NOMO-1 (cell line): Measurements from ENCODE around the gene TMEM191B.
"Not testable (repeated sequence)": the region's sequence is repeated elsewhere in the genome, so short reads cannot be mapped to it uniquely, and the experiment has no call there.

Experiments
- DNase-seq, 2 experiments: peaks; one replicate each; lab custom pipeline; 2025; ENCODE audit not compliant: unreplicated experiment in 2 of 2; lab: John Stamatoyannopoulos, UW

The TMEM191B gene

GRCh38 chr22:18527752-18528596 lies at the start of gene TMEM191B:
TMEM191B (plus strand) TSS chr22:18527802; CDS start chr22:18527981, 179 bp downstream.
- DNase-seq, result not testable (repeated sequence)

GRCh38 chr22:18496227-18496626 lies 31.4 kb upstream of the TMEM191B start:
- DNase-seq, result not testable (repeated sequence)

GRCh38 chr22:18511327-18511726 lies 16.3 kb upstream of the TMEM191B start:
- not testable (repeated sequence) for DNase-seq

DNA sequence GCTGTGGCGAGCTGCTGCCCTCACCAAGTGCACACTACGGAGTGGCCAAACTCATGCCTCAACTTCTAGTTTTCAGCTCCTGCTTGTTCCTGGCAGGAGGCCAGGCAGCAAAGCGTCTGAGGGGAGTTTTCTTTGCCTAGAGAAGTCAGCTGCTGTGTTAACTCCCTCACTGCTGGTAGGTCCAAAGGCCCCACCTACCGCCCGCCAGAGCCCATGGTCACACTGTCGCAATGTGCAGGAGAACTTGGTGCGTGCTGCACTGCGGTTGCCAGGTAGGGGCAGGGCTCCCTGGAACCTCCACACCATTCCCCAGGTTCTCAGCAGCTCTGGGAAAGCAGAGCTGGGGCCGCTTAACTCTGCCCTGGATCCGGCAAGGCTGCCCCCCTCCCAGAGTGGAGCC lies 15.2 kb upstream of the TMEM191B start:
- DNase-seq, result not testable (repeated sequence)

GRCh38 chr22:18513454-18513853 lies 14.1 kb upstream of the TMEM191B start:
- DNase-seq, result not testable (repeated sequence)

- not testable (repeated sequence) for DNase-seq
Observed at GRCh38 chr22:18518061-18518460, 9.5 kb upstream of the TMEM191B start, which contains the start of gene GGTLC3. GGTLC3 (minus strand) TSS chr22:18518161; CDS start chr22:18517897, 264 bp downstream.

GRCh38 chr22:18522762-18523161 lies 4.8 kb upstream of the TMEM191B start:
- not testable (repeated sequence) for DNase-seq

DNA sequence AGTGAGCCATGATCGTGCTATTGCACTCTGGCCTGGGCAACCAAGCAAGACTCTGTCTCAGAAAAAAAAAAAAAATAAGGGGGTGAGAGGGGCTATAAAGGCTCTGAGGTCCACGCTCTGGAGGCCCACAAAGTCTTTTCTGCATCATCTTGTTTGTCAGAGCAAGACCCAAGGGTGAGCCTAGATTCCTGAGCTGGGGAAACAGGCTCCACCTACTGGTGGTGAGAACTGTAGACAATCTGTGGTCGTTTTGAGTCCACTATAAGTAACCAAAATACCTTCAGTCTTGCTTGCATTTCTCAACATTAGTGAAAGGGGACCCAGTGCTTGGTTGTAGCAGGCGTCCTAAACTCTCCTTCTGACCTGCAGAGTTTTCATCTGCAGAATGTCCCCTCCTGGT lies 4.3 kb upstream of the TMEM191B start:
- not testable (repeated sequence) for DNase-seq

DNA sequence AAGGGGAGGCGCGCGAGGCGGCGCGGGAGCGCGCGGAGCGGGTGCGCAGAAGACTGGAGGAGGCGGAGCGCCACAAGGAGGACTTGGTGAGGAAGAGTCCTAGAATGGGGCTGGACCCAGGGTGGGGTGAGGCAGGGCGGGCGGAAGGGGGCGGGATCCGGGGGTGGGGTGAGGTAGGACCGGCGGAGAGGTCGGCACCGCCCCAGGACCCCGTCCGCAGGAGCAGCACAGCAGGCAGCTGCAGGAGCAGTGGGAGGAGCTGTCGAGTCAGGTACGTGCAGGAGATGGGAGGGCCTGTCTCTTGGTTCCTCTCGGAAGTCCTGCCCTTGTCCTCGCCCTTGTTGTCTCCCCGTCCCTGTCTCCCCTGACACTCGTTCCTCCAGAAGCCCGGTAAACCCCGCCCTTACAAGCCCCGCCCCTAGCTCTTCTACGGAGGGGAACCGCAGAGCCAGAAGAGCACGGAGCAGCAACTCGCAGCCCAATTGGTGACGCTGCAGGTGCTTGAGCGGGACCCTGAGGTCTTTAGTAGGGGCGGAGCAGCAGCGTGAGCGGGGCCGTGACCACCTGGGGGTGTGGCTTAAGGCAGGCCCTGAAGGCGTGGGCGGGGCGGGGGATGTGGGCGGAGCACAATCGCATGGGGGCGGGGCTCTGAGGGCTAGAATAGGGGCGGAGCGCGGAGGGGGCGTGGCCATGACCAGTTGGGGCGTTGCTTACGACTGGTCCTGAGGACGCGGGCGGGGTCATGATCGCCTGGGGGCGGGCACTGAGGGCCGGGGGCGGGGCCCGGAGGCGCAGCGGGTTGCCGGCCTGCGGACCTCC lies 1.2 kb downstream of the TMEM191B start:
- not testable (repeated sequence) for DNase-seq

DNA sequence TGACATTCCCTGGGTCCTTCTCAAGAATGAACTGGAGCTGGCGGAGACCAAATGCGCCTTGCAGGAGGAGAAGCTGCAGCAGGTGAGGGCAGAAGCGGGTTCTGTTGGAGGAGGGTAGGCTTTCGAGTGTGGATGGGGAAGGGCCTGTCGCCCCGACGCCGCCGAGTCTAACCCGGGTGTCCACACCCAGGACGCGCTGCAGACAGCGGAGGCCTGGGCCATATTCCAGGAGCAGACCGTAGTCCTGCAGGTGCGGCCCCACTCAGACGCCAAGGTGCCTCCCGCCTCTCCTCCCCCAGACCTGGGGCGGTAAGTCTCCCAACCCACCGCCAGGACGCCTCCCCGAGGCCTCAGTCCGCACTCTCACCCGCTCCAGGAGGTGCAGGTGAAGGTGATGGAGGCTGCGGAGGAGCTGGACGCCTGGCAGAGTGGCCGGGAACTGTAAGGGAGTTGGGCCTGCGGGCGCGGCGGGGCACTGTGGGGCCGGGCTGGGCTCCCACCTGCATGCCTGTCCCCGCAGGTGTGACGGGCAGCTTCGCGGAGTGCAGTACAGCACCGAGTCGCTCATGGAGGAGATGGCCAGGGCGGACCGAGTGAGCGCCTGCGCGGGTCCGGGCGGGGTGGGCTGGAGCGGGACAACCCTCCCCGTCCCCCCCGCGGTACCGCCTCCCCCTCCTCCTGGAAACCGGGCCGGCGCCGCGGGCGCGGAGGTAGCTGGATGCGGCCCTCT lies 2.0 kb downstream of the TMEM191B start:
- DNase-seq, result not testable (repeated sequence)

DNA sequence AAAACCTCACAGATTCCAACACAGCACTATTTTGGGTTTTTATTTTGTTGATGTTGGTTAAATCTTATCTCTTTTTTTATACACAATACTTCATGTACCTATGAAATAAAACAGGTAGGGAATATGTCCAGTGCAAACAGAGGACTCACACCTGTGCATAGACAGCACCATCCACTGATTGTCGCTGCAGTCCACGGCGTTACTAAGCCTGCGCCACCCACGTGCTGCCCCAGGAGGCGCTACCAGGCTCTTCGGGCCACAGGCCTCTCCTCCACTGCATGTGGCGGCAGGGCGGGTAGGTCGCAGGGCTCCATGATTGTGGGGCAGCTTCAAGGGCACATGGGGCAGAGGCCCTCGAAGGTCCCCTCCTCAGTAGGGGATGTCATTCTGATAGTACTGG lies 6.0 kb downstream of the TMEM191B start:
- DNase-seq, result not testable (repeated sequence)

DNA sequence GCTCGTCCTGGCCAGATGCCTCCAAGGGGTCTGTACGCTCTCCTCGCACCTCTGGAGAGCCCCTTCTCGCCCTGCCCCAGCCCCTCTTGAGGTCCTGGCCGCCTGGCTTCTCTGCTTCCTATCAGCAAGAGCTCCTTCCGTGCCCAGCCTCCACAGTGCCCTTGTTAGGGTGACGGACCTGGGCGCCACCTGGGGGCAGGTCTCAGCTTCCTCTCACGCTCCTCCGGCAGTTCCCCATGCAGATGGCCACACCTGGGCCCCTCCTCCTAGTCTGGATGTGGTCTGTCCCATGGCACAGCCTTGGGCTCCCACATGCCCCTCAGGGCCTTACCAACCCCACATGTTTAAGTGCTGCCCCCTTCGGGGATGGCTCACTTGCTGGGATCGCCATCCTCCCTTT lies 6.7 kb downstream of the TMEM191B start:
- not testable (repeated sequence) for DNase-seq

- not testable (repeated sequence) for DNase-seq
Observed at GRCh38 chr22:18539994-18540393, 12.4 kb downstream of the TMEM191B start.

DNA sequence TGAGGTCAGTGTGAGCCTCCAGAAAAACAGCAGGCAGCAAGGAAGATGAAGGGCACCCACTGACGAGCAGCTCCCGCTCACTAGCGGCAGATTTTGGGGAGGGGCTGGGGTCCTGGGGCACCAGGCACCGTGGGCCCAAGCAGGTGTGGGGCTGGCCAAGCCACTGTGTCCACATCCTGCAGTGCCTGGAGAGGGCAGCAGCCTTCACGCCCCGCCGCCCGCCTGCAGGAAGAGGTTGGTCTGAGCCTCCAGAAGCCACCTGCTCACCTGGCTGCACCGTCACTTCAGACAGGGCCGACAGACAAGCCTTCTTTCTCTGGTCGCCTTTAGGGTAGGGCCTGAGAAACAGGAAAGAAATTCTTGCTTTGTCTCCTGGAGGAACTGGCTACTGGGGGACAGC lies 15.8 kb downstream of the TMEM191B start:
- DNase-seq, result not testable (repeated sequence)

DNA sequence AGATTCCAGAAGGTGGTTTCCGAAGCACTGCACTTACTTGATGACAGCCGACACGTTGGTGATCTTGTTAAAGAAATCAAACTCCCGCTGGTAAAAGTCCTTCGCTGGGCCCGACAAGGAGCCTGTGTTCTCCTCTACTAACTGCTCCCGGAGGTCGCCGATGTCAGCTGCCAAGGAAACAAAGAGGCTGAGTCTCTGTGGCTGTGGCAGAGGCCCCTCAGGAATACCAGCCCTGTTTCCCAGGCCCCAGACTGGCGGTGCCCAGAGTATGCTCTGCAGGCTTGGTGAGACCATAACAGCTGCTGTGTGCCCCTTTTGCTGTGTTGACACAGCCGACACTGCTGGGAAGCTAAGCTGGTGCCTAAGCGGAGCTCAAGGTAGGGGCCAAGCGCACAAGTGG lies 17.0 kb downstream of the TMEM191B start:
- DNase-seq, result not testable (repeated sequence)

DNA sequence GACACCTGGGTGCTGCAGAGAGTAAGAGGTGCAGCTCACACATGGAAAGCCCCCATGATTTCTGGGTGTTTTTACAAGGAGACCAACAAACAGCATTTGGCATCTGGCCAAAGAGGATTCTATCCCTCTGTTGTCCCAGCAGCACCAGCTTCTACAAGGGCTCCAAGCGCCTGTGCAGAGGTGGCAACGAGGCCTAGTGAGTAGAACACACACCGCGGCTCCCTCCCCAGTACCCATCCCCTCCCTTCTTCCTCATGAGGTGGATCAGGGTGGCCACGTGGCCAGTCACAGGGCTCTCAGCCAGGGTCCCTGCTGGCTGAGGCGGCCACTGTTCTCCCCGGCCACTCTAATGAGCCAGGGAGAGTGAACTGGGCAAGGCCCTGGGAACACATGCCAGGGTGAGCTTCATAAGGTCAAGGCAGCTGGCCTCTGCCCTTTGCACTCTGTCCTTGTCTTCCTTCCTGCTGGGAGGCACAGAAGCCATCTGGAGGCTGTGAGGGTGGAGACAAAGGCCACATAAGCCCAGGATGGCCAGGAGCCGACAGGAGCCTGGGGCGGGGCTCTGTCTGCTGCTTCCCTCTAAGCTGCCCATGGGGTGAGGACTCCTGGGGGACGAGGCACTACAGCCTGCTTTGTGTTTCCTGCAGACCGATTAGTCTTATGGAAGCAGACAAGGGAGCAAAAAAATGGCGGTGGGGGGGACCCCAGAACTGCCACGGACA lies 22.0 kb downstream of the TMEM191B start:
- DNase-seq, result not testable (repeated sequence)

GRCh38 chr22:18551046-18551445 lies 23.4 kb downstream of the TMEM191B start:
- DNase-seq, result not testable (repeated sequence)

DNA sequence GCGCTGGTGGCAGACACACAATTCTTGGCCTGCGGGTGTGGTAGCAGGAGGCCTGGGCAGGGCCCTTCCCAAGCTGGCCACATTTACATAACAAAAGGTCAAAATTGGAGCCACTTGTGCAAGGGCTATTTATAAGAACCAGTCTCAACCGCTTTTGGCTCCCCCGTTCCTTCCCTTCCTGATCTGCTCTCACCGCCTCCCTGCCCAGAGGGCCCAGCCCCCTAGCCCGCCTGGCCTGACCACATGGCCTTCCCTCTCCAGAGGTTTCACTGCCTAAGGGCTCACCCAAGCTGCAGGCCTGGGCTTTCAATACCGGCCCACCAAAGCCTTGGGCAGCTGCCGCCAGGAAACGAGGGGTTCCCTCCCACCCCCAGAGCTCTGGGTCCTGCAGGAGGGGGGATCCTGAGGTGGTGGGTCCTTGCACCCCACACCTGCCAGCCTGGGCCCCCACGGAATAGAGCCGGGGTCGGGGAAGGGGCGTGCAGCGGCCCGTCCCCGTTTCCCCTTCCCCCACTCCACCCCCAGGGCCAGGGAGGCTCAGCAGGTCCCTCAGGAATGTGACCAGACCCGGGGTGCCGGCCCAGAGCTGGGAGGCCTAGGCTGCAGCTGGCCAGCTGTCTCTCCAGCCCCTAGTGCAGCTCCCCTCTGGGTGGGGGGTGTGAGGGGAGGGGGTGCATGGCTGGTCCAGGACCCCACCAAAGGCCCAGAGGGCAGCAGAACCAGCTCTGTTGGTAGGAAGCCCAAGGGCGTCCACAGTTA lies 25.4 kb downstream of the TMEM191B start:
- DNase-seq, result not testable (repeated sequence)
